GM18505 (cell line): Measurements from ENCODE around the gene NRAS.
"Not testable (repeated sequence)": the region's sequence is repeated elsewhere in the genome, so short reads cannot be mapped to it uniquely, and the experiment has no call there.

ENCODE experiments used
- ATAC-seq: cut with Tn5 transposase; IDR thresholded peaks from one replicate; pipeline ENCODE4 v1.9.1; 2021; ENCODE audit not compliant: unreplicated experiment
- POLR2A ChIP-seq: IDR thresholded peaks from 4 replicates; pipeline ENCODE4 v1.6.1; 2011; ENCODE audit warnings: borderline replicate concordance; ENCODE audit not compliant: insufficient read depth, insufficient read length; ENCODE audit errors: extremely low read depth

The NRAS gene

DNA sequence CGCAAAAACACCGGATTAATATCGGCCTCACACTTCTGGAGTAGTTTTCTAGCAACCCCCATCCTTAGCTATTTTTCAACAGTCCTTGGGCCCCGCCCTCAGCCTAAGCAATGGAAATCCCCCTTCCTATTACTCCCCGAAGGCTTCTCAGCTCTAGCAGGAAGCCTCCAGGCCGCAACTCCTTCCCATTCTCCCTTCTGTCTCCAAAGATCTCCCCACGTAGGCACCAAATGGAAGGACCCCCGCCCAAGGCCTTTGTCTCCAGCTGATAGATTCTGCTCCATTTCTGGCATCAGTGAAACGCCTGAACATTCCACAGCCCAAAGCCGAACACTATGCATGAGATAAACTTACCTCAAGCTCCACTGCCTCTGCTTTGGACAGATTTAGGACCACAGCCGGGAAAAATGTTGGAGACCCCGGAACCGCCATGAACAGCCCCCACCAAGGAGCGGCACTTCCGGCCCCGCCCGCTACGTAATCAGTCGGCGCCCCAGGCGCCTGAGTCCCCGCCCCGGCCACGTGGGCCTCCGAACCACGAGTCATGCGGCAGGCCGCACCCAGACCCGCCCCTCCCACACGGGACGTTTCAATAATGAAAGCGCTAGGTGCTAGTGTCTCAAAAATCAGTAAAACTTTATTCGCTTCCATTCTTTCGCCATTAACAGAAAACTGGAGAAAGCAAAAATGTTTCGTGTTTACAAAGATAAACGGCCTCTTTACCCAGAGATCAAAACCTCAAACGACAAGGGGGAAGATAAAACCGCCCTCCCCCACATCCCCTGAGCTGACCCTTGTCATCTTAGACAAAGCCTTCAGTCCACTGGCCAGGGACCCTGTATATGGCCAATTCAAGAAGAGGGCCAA lies at the start of gene NRAS:
NRAS (minus strand) TSS at position 468 of the 867 bp plus-strand sequence. CDS start 611 bp downstream, outside the sequence.
- peak; percentile 97 for ATAC-seq
- TF ChIP-seq POLR2A = peak; percentile 90

DNA sequence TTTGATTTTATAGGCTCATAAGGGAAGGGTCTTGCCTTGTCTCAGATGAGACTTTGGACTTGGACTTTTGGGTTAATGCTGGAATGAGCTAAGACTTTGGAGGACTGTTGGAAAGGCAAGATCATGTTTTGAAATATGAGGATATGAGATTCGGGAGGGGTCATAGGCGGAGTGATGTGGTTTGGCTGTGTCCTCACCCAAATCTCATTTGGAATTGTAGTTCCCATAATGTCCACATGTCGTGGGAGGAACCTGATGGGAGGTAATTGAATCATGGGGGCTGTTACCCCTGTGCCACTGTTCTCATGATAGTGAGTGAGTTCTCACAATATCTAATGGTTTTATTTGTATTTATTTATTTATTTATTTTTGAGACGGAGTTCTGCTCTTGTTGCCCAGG lies 48.1 kb upstream of the NRAS start:
- no peak for ATAC-seq
- TF ChIP-seq POLR2A = no peak

DNA sequence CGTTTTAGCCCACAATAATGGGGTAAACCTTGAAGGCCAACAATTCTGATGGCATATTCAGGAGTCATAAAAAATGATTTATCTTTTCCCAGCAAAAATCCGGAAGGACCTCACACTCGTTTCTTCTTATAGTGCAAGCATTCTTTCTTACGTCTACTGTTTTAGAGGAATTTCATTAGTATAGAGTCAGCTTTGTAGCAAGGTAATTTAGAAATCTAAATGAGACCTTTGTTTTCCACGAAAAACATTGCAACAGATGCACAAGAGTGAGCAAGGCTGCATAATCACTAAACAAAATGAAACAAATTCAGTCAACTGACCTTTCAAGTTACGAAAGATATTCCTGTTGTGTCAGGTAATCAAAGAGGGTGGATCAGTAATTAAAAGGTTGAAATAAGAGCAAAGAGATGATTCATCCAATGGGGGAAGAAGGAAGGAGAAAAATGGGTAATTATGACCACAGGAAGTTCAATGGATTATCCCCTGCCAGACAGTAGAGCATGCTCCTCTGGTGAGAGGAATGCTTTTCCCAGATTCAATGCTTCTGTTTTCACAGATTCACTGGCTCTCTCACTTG lies 41.8 kb upstream of the NRAS start:
- ATAC-seq = no peak
- TF ChIP-seq POLR2A = no peak

DNA sequence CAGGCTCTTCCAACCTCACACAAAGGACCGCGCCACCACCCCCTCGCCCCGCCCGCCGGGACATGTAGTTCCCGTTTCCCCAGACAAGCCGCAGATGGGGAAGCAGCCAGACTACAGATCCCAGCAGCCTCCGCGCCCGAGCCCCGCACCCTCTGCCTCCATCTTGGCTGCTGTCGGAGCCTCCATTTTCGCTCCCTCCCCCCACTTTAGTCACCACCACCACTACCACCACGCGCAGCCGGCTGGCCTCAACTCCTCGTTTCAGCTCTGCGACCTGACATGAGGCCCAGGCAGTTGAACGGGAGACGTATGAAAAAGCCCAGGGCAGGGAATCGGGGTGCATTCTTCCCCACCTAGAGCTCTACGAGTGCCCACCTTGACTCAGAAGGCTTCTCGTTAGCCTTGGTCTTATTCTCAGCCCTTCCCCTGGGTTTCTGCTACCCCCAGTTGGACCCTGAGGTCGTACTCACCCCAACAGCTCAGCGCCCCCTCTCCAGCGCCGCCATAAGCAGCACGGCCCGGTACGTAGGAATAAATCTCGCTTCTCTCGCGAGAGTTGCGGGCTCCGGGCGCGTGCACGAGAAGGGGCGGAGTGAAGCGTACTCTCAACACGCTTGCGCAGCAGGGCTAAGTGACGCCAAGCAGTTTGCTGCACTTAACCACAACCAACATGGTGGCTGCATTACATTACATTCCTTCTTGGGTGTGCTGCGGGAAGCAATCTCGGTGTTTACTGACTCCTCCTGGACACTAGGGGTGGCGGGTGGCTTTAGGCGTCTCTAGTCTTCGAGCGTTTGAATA lies 41.1 kb upstream of the NRAS start, which contains the start of gene CSDE1:
CSDE1 (minus strand) TSS at position 530 of the 801 bp plus-strand sequence. CDS start 18,094 bp downstream, outside the sequence.
- peak; percentile 83 for ATAC-seq
- TF ChIP-seq POLR2A = peak; percentile 96

DNA sequence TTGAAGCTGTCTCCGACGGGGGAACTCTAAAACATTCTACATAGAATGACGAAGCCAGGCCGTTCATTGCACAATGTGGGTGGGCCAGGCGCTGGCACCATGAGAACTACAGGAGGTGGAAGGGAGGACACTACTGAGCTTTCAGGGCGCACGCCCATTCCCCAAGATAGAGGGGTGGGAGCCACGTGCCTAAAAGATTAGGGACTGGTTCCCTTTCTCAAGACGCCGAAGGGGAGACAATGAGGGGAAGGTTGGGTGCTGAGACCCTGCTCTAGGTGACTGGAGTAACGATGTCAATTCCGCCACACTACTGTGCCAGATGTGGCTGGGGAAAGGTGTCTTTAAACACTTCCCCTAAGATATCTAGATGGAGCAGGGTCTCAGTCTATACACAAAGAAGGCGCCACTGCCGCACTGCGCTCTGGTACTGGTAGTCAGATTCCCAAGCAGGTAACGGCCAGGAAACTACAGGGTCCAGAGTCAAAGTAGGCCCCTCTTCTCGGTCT lies 40.4 kb upstream of the NRAS start:
- ATAC-seq = no peak
- no peak for TF ChIP-seq POLR2A

DNA sequence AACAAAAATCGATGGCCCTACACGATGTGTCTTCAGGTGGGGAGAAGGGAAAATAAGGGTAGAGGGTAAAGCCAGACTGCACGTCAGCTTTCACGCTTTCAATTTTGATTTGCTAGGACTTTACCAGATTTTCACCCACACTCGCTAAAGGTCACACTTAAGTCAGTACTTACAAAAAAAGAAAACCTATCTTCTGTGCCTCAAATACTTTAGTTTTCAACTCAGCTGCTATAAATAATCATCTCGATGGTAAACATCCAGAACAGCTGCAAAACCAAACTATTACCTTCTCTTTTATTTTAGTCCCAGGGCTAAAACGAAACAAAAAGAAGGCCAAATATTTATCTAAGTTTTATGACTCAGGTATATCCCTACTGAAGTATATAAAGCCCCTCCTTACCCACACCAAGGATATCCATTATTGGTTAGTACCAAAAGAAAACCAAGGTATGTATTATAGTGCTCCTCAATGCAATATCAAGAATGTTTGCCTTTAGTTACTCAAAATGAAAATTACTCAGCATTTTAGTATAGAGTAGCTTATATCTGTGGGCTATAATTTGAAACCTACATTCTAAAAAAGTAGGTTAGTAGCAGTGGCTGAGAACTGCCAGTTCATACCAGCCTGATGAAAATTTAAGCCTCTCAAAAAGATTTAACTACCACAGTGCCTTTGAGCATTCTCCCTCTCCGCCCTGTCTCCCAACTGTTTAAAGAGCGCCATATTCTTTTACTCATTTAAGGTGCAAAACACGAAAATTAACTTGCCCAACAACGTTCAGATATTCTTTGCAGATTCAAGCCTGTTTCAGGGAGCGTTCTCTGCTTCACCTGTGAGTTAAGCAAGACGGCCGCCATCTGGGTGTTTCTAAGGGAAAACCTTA lies 39.7 kb upstream of the NRAS start:
- no peak for TF ChIP-seq POLR2A
- no peak for ATAC-seq

DNA sequence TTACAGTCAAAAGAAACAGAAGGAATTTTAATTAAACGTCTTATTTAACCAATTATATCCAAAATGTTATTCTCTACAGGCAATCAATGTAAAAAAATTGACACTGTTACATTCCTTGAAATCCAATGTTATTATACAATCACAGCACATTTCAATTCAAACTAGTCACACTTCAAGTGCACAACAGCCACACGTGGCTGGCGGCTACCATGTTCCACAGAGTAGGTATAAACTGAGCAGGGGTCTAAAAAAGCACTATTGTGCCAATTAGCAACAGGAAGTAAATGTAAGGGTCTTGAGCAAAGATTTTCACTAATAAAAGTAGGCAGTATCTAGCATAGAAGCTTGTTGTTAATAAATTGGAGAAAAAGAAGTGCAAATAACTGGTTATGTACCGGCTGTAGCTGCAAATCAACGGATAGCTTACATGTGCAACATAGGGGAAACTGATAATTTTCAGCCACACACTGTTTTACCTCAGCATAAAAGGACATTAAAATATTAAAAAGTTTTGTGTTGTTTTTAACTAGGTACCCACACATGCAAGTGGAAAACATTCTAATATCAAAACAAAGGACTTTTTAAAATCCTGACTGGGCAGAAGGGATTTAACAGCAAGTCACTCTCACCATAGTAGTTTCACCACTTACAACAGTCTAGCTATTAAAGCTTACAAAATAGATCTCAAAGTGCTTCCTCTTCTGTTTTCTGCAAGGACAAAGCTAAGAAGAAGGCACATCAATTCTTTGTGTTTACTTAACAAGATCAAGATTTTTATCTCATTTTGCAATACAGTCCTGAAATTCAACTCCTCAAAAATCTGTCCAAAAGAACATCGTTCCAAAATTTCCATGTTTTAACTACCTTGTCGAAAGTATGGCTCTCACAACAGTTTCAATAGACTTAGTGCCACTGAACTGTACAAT lies 38.7 kb upstream of the NRAS start:
- TF ChIP-seq POLR2A = no peak
- ATAC-seq = no peak

DNA sequence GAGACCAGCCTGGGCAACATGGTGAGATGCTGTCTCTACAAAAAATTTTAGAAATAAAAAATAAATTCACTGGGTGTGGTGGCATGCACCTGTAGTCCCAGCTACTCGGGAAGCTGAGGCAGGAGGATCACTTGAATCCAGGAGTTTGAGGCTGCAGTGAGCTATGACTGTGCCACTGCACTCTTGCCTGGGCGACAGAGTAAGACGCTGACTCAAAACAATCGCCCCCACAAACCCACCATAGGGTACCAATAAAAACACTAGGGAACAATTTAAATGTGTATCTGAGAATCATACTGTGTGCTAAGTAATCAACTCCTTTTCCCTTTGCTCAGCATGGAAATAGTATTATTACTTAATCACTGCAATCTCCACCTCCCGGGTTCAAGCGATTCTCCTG lies 37.1 kb upstream of the NRAS start:
- not testable (repeated sequence) for ATAC-seq

DNA sequence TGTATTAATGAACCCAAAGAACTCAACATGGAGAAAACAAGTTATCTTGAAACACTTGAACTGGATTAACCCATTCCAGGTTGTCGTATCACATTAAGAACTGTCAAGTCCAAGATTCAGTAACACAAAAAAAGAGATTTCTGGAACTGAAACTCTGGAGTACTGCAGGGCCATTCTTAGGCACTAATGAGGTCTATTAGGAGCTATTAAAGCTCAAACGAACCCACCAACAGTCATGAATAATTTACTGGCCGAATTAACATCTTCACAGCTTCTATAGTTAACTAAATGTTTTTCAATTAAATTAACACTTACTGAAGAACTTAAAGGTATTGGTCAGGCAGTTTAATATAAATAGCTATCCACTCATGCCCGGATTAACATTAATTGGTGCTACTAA lies 36.6 kb upstream of the NRAS start:
- ATAC-seq = no peak
- TF ChIP-seq POLR2A = no peak

DNA sequence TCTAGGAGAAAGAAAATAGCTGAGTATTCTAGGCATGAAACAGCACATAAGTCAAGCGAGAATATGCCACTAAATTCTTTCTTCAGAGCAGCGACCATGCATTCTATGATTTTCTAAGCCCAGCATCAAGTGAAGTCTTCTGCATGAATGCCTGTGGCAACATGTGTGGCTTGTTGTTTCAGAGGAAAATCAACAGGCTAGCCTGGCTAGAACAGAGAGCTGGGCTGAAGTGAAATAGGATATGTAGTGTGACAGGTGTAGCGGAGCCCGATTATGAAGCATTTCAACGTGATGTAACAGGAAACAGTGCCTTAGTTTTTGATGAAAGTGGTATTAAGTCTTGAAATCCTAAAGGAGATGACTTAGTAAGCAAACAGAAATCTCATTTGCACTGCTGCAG lies 34.2 kb upstream of the NRAS start:
- no peak for TF ChIP-seq POLR2A

DNA sequence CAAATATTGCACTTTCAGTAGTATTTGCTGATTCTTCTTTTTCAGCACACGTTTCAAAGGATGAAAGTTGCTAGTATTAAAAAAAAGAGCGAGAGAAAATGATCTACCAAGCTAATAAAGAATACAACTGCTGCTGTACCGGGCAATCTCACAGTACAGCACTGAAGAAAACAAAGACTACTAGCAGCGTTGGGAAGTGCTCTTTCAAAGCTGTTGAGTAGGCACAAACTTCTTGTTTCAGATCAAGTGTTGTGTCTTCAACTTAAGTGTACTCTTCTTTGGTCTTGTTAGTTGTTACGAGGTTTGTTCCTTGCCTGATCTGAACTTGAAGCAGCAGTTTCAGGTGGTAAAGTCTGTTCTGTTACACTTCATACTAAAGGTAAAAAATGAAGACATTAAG lies 33.3 kb upstream of the NRAS start:
- ATAC-seq = no peak
- no peak for TF ChIP-seq POLR2A

More for the DNA sequence above, 34.2 kb upstream of the NRAS start:
- ATAC-seq = no peak
